HG03066 (cell line): ENCODE results near the gene JTB.

Experiments
- ATAC-seq: cut with Tn5 transposase; IDR thresholded peaks from one replicate; pipeline ENCODE4 v1.9.1; 2021; ENCODE audit warnings: low read depth; ENCODE audit not compliant: unreplicated experiment

JTB gene

DNA sequence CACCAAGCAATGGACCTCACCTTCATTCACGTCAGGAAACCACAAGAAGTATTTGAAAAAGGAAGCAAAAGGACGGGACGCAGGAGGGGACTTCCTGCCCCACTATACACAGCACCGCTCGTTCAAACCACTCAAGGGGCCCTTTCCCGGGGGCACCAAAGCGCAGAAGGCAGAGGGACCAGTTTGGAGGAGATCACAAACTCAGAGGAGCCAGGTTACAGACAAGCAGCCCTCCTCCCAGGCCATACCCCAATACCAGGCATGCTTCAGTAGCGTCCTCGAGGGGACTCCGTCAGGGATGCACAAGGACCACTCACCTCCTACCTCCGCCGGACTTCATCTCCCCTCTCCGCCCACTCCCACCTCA lies 19.7 kb downstream of the JTB start:
- ATAC-seq = peak; percentile 18

DNA sequence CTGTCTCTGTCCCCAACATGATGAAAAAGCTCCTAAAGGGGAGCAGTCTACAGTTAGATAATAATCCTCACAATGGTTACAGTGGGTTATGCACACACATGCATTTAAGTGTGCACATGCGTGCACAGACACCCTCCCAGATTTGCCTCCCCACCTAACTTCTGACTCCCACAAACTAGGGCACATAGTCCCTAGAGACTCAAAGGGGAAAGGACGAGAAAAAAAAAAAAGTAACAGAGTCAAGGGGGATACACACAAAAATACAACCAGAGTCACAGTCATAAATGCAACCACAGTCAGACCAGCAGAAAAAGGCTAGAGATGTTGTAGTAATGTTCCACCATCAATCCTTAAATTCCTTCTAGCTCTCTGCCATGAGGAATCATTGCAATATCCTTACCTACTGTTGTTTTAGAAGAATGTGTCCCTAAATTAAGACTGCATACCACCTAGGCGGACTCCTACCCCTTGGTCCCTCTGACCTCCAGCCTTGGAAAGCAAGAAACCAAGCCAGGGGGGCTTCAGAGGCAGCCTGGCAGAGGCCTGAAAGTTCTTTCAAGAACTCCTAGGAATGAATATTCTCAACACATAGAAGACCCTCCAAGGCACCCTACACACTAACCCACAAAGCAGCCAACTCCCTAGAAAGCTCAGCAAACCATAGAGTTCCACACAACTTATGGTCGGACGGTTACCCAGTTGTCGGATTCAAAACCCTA lies 20.3 kb downstream of the JTB start:
- no peak for ATAC-seq

DNA sequence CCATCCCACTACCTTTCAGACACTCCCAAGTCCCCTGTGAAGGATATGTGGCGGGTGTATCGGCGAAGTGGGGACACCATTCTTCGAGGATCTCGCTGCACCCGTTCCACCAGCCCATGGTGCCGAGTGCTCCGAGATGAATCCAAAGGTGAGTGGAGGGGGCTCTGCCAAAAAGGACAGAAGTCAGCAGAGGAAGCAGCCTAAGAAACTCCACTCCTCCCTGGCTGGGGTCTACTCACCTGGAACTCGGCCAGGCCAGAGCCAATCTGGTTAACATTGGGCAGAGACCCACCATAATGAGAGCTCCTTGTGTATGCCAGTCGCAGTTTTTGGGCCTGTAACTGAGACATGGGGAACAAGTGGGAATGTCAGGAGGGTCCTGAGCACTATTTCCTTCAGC lies 22.6 kb downstream of the JTB start:
- no peak for ATAC-seq

DNA sequence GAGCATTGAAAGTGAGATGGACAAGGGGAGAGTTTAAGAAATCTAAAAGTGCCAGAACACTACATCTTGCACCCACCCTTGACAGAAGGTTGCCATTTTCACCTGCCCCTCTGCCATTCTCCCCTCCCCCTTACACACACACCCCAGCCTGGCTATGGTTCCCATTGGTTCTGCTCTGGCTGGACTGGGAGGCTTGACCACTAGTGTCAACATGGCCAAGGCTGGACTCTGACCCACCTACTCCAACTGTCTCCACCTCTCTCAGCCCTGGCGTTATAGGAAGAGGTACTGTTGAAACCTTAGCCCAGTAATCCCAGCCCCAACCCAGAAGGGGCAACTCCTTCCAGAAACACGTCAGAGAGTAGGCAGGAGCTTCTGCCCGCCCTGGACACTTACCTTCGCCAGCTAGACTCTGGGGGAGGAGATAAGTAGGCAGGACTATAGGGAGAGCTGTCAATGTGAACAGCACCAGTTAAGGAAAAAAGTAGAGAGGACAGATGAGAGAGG lies 23.6 kb downstream of the JTB start:
- ATAC-seq = no peak

DNA sequence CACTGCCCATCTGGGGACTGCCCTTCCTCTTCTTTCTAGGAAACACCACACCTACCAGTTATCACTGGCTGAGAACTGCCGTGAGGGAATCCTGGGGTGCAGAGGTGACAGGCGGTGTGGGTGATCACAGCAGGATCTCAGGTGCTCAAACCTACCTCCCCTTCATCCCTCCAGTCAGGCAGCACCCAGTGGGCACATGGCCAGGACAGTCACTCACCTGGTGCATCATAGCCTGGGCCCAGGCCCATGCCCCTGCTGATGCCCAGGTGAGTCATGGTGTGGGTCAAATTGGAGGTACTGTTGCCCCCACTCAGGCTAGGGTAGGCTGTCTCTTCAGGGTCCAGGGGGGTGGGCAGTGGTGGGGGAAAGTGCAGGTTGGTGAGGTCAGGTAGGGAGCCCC lies 25.7 kb downstream of the JTB start:
- ATAC-seq = no peak

DNA sequence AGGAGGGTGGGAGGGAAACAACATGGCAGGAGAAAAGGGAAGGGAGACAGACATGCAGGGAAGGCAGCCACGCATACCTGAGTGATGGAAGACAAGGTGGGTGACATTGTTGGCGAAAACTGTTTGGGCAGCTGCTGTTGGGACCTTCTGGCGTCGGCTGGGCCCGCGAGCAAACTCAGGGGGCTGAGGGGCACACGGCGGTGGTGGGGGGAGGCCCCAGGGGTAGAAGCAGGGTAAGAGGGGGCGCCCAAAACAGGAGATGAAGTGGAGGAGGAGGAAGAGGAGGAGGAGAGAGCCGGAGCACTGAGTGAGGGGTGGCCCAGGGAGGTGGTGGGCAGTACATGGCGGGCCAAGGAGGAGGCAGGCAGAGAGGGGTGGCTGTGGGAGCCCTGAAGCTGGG lies 26.3 kb downstream of the JTB start:
- ATAC-seq = no peak

DNA sequence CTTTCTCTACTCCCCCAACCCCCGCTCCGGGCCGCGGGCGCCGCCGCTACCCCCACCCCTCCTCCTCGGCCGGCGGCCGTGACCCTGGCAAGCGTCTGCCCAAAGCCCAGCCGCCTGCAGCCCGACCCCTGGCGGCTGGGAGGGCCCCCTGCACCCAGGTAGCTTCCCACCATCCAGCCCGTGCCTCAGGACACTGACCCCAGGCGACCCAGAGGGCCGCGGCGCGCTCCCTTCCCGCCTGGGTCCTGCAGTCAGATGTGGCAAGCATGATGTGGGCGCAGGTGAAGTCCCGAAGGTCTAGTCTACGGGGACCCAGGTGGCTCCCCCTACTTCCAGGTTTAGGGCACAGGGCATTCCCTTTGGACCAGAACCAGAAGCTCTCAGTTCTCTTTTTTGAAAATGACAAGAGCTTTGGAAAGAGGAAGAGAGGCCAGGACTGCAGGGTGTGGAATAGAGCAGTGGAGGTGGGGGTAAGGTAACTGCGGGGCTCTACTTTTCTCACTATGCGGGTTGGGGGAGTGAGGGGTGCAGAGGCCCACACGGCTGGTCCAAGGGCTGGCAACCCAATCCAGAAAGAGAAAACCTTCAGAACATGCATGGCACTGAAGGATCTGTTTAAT lies 30.7 kb downstream of the JTB start, which contains the start of gene DENND4B:
Gene DENND4B (minus strand): TSS at position 97 of the 620 bp plus-strand sequence. CDS start 2,344 bp downstream, outside the sequence.
- ATAC-seq = peak; percentile 62

DNA sequence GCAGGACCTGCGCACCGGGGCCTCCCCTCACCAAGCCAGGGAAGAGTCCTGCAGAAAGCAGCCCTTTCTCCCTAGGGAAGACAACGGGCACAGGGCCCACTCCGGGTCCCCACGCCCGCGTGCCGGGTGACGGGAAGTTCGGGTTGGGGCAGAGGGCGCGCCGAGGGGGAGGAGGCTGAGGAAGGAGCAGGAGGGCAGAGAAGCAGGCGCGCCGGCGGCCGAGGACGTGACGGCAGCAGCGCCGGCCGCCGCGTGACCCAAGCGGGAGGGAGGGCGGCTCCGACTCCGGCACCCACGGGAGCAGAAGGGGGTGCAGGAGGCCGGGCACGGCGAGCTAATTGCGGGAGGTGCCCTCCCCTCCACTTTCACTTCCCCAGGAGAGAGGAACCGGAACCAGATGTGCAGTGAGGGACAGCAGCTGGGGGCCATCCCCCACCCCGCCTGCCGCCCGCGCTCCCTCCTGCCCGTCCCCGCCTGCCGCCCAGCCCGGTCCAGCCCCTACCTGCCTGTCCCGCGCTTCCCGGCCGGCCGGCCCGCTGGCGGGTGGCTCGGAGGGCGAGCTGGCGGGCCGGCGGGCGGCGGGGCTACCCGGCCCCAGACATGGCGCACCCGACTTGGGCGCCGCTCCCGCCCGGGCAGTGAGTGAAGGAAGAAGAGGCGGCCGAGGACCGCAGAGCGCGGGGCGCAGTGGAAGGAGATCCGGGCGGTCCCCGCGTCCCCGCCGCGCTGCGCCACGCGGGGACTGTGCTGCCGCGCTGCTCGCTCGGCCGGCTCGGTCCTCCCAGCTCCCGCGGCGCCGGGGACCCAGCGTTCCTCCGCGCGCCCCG lies 31.5 kb downstream of the JTB start:
- peak; percentile 76 for ATAC-seq

DNA sequence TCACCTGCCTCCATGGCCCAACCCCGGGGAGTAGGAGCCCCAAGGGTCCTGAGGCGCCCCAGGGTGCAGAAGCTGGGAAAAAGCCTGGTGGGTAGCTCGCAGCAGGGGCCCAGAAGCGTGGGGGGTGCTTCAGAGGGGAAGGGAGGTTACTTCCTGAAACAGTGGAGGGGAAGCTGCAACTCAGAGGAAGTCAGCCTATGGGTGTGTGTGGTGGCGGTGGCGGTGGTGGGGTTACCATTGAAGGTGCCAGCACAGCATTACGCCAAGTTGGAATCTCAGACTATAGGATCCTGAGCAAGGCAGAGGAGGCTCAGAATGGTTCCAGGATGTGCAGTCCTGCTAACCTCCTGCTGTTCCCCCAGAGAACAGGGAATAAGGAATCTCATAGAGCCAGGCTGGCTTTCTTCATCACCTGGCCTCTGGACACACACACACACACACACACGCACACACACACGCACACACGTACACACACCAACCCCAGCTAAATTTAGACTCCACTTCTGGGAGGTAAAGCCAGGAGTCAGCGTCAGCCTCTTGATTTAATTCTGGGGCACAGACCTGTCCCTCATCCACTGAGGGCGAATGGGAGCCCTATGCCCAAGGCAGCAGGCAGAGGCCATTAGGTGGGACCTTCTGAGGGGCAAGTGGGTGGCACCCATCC lies 32.2 kb downstream of the JTB start:
- no peak for ATAC-seq

DNA sequence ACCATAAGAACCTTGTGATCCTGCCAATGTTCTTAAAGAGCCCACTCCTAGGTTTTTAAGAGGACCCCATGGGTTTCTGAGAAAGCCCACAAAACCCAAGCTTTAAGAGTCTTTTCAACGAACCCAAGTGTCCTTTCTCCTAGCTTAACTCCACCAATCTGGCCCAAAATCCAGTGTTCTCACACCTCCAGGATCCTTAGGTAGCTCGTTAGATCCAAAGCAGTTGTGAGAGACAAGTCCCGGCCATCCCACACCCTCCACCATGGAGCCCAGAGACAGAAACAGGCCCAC lies 32.7 kb downstream of the JTB start:
- ATAC-seq = no peak

DNA sequence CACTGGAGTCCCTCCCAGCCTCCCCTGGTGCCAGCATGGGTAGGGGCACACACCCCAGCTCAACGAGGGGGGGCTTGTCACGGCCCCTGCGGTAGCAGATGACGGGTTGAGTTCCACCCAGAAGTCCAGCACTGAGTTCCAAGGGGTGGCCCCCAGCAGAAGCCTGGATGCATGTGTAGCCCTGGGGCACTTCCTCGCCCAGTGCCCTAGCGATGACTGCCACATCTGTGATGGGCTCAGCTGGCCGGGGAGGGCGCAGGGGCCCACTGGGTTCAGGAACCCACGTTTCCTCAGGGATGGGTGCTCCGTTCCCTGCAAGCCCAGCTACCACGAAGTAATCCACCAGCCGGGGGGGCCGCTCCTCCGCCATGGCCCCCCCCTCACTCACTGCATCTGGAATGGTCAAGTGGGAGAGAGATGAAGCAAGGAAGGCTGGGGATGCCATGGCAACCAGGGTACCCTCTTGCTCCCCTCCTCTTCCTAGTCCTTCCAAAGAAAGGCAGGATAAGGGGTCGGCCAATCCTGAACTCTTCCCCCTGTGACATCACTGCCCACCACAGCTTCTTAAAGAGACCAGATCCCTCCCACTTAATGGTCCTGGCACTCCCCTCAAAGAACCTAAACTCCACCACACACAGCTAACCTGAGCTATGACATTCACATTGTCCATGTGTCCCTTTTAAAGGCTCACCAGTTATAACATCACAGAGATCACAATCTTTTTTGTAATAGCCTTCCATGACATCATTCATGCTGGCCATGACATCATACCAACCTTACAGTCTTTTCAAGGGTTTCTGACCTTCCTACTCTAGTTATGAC lies 33.3 kb downstream of the JTB start:
- ATAC-seq = no peak

DNA sequence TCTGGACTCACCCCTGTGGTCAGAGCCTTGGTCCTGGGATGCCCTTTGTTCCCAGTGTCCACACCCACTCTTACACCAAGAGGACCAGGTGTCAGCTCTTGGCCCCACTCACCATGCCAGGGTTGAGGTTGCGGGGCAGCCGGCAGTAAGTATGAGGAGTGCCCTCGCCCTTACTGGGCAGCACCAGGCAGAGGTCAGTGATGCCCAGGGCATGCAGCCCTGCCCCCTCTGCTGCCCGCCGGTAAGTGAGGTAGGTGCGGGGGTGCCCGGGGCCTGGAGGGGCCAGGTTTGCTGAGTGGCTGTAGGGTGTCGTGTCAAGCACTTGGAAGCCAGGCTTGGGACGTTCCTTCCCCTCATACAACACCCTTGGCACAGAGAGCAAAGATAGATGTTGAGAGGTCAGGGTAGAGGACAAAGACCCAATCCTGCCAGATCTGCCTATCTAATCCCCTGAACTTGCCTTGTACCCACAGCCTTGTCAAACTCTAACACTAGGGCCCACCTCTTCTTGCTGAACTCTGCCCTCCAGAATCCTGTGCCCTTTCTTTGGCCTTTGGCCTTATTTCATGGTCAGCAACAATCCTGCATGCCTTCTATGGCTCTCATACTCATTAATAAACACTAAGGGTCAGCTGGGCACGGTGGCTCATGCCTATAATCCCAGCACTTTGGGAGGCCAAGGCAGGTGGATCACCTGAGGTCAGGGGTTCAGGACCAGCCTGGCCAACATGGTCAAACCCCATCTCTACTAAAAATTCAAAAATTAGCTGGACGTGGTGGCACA lies 34.5 kb downstream of the JTB start:
- no peak for ATAC-seq

DNA sequence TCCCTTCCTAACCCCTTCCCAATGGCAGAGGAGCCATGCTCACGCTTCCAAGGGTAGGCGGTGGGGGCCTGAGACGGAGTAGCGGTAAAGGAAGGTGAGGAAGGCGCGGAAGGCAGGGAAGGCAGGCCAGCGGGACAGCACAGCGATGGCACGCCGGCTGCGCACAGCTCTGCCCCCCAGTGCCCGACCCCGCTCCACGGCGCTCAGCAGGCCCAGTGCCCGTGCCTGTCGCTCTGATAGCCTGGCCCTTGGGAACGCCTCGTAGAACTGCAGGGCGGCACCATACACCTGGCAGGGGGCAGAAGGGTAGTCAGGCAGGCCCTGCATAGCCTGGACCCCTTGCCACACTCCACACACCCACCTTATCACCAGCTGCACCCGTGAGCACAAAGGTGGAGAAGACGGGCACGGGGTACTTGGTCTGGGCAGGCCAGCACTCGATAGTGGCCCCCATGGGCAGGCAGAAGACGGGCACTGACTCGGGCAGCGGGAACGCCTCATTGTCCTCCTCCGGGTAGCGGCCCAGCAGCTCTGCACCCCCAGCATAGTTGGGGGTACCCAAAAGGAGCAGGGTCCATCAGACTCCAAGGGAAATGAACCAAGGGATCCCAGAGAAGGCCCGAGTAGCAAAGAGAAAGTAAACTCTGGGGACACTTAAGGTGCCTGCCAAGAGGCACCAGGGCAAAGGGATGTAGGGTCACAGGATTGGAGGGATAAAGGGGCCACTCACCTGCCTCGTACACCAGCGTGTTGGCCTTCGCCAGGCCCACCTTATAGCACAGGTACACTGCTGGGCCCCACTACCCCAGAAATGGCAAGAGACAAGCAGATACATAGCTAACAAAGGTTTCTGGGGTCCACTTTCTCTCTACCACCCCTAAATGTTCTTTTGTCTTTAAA lies 35.4 kb downstream of the JTB start:
- ATAC-seq = no peak

DNA sequence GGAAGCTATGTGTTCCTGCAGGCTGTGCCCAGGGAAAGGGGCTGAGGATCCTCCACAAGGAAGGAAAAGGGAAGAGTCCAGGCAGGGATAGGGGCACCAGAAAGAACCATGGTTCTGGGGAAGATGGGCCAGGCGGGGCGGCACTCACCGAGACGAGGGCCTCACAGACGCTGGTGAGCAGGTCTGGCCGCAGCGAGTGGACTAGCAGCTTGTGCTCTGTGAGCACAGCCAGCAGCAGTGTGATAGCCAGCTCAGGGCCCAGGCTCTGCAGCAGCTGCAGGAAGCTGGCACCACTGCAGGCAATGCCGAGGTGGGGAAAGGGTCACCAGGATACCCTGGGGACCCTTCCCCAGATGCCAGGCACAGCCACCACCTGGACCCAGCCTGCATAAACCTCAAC lies 36.7 kb downstream of the JTB start:
- ATAC-seq = no peak

DNA sequence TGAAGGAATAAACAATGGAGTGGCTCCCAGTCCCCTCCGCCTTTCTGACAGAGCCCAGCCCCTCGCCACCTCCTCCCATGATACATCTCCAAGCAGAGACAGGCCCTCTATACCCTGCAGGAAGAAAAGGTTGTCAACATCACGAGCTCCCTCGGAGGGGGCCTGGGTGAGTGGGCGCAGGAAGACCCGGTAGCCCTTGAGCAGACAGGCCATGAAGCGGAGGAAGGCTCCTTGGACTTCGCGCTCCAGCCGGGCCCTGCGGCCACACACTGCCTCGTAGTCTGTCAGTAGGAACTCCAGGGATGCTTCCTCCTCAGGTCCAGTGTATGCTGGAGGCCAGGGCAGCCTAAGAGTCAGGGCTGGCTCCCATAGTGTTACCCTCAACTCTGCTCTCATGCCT lies 38.0 kb downstream of the JTB start:
- ATAC-seq = no peak

DNA sequence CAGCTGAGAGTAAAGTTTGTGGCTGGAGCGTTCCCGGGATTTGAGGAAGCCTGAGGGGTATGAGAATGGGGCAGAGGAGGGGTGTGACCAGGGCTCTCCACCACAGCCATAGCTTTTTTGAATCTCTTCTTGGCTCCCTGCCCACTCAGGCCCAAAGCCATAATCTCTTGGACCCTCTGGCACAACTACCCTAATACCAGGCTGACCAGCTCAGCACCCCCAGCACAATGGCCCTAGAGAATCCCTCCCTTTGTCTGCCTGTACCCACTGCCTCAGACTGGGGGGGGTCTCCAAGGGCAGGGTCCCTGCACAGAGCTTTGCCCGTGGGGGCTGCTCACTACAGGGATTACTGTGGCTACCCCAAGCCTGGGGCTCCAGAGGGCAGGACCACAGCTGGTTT lies 38.5 kb downstream of the JTB start:
- no peak for ATAC-seq

DNA sequence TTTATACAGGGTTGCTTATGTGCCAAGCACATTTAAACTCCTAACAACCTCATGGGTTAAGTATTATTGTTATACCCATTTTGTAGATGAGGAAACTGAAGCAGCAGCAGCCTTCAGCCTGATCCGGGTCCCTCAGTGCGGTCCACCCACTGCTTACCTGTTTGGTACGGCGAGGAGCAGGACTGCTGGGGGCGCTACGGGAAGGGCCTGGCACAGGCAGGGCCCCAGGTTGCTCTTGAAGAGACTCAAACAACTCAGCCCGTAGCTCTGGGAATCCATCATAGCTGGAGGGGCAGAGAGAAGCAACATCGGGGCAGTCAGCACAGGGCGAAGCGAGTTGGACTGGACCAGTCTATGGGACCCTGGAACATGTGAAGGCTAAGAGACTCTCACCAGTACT lies 40.1 kb downstream of the JTB start:
- no peak for ATAC-seq

DNA sequence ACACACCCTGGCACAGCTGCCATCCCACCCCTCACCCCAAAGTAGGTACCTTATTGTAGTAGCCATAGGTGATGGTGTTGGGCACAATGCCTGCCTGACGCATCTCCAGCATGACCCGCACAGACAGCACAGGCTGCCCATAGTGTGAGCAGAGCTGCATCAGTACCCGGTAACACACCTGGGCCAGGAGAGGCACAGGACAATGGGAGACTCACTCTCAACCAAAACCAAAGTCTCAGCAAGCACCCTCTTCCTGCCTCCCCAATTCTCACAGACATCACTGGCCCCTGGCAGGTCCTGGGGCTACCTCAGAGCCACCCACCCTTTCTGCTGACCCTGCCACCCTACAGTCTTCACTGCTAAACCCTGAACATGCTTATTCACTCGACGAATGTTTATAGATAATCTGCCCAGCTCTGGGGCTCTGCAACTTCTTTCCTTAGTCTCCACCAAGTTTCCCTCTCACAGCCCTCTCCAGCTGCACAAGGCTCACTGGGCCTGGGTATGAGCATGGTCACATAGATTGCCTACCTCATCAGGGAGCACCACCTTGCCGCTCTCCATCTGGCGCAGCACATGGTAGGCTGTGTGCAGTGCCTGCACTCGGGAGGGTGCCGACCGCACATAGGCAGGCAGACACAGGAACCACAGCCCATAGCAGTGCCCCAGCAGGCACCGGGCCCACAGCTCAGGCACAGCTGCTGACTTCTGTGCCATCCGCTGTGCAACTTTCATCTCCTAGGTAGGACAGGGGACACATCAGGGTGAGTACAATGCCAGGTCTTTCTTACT lies 41.3 kb downstream of the JTB start:
- no peak for ATAC-seq
